ENCODE results near the gene ASS1.

The ASS1 gene

DNA sequence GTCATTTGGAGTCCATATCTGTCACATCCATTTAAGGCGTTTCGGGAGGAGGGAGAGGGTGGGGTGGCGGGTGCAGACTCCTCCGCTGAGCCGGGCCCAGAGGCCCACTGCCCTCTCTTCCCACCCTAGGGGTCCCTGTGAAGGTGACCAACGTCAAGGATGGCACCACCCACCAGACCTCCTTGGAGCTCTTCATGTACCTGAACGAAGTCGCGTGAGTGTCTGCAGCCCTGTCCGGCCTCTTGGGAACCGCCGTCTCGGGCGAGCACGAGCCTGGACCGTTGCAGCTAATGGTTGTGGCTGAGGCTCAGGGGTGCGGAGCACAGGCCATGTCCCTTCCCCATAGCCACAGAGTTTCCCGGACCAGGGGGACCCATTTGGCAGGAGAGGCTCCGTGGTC, 34.8 kb downstream of the ASS1 start:
- TF ChIP-seq, protein P1, sequence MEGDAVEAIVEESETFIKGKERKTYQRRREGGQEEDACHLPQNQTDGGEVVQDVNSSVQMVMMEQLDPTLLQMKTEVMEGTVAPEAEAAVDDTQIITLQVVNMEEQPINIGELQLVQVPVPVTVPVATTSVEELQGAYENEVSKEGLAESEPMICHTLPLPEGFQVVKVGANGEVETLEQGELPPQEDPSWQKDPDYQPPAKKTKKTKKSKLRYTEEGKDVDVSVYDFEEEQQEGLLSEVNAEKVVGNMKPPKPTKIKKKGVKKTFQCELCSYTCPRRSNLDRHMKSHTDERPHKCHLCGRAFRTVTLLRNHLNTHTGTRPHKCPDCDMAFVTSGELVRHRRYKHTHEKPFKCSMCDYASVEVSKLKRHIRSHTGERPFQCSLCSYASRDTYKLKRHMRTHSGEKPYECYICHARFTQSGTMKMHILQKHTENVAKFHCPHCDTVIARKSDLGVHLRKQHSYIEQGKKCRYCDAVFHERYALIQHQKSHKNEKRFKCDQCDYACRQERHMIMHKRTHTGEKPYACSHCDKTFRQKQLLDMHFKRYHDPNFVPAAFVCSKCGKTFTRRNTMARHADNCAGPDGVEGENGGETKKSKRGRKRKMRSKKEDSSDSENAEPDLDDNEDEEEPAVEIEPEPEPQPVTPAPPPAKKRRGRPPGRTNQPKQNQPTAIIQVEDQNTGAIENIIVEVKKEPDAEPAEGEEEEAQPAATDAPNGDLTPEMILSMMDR (IDR thresholded peaks at IDR 0.05): no peak
- Histone ChIP-seq H3K27ac (no peak overlapping the region), H3K9me3 (no peaks in the 10 kb centered on the region), H3K4me3 (ENCODE audit: low read depth in 1 of 2, low read length in 1 of 2) (no peak overlapping the region), H3K36me3 (no peaks in the 10 kb centered on the region), H3K27me3 (peaks cover 52% of the 10 kb centered on the region), H3K4me1 (ENCODE audit: control insufficient read depth in 1 of 2, insufficient read depth in 1 of 2, low read depth in 1 of 2, low read length in 1 of 2) (no peaks in the 10 kb centered on the region)

DNA sequence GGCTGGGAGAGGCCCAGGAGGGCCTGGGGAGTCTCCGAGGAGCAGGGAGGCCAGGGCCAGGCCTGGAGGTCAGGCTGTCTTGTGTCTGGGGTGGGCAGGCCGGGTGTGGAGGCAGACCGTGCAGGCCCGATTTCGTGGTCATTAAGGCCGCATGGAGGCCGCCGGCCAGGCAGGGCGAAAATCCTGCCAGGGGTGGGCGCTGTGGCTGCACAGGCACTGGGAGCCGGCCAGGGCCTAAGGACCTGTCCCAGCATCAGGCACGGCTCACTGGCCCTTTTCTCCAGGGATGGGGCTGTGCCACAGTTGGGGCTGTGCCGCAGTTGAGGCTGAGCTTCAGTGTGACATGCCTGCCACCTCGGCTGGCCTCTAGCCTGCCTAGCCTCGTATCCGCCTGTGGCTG, 35.9 kb downstream of the ASS1 start:
- no peaks in the 10 kb centered on the region for H3K4me1 ChIP-seq (ENCODE audit: control insufficient read depth in 1 of 2, insufficient read depth in 1 of 2, low read depth in 1 of 2, low read length in 1 of 2)
- peaks cover 55% of the 10 kb centered on the region for H3K27me3 ChIP-seq
- H3K9me3 ChIP-seq: no peaks in the 10 kb centered on the region

DNA sequence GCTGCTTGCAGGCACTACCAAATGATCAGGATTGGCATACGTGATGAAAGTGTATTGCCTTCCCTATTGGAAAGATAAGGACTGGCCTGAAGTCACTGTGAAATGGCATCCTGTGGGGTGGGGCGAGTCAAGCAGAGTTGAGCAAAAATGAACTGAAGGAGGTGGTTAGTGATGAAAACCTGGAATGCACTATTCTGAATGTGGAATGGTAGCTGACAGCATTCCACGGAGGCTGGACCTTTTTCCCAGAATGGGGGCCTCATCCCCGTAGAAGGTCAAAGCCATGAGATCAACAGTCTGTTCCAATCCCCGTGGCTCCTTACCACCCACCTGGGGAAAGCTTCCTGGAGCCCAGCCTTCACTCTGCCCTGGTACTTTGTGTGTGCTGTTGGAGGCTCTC, 37.7 kb downstream of the ASS1 start:
- Histone ChIP-seq H3K27ac (no peak overlapping the region), H3K4me3 (ENCODE audit: low read depth in 1 of 2, low read length in 1 of 2) (no peak overlapping the region), H3K9me3 (no peaks in the 10 kb centered on the region), H3K27me3 (peaks cover 58% of the 10 kb centered on the region), H3K4me1 (ENCODE audit: control insufficient read depth in 1 of 2, insufficient read depth in 1 of 2, low read depth in 1 of 2, low read length in 1 of 2) (no peaks in the 10 kb centered on the region), H3K36me3 (no peaks in the 10 kb centered on the region)
- TF ChIP-seq, protein P1 (IDR thresholded peaks at IDR 0.05): no peak

More for the DNA sequence above, 35.9 kb downstream of the ASS1 start:
- H3K4me3 ChIP-seq (ENCODE audit: low read depth in 1 of 2, low read length in 1 of 2): no peak overlapping the region
- TF ChIP-seq, protein P1 (IDR thresholded peaks at IDR 0.05): no peak
- H3K36me3 ChIP-seq: no peaks in the 10 kb centered on the region
- H3K27ac ChIP-seq: no peak overlapping the region

DNA sequence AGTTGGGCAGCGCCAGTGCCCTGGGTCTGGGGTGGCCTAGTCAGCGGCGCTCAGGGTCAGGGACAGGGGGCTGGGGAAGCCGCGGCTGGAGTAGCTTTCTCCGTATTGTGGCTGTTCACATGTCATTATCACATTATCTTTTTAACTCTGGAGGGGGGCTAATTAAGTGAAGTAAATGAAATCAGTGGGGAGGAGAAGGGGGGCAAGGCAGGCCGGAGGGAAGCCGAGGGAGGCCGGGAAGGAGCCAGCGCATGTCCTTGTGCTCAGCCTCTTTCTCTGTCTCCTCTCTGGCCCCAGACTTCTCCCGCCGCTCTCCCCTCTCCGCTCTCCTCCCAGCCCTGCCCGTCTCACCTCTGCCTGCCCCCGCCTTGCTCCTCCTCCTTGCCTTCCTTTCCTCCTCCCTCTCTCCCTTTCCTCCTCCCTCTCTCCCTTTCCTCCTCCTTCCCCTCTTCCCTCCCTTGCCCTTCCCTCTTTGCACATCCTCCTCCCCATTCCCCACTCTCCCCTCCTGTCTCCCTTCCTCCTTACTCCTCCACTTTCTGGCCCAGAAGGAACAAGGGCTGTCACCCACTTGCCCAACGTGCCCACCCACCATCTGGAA, 38.7 kb downstream of the ASS1 start:
- TF ChIP-seq, protein P1 (IDR thresholded peaks at IDR 0.05): no peak
- Histone ChIP-seq H3K9me3 (no peaks in the 10 kb centered on the region), H3K27ac (no peak overlapping the region), H3K4me1 (ENCODE audit: control insufficient read depth in 1 of 2, insufficient read depth in 1 of 2, low read depth in 1 of 2, low read length in 1 of 2) (no peaks in the 10 kb centered on the region), H3K4me3 (ENCODE audit: low read depth in 1 of 2, low read length in 1 of 2) (no peak overlapping the region), H3K27me3 (peaks cover 57% of the 10 kb centered on the region), H3K36me3 (no peaks in the 10 kb centered on the region)

DNA sequence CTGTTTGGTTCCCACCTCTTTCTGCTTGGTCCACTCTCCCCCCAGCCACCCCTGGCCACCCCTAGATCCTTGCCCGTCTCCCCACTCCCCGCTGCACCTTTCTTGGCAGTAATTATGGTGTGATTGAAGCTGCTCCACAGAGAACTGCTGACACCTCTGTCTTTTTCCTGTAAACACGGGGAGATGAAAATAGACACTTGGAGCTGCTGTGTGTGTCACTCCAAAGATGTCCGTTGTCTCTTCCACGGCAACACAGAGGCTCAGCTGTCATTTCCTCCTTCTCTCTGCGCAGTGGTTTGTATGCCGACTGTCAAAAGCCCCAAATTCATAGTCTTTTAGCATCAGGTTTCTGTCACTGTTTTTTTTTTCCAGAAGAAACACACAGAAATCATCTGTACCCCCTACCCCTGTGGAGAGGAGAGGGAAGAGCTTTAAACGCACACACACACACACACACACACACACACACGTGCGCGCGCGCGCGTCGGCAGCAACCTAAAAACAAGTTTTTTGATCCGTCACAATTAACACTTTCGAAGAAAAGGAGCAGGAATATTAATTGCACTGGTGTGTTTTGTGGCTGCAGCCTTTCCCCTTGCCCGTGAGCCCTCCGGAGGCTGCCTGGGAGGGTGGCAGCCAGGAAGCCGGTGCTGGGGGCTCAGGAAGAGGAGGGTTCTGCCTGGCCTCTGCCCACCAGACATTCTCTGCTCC, 39.8 kb downstream of the ASS1 start:
- Histone ChIP-seq H3K4me1 (ENCODE audit: control insufficient read depth in 1 of 2, insufficient read depth in 1 of 2, low read depth in 1 of 2, low read length in 1 of 2) (no peaks in the 10 kb centered on the region), H3K9me3 (no peaks in the 10 kb centered on the region), H3K4me3 (ENCODE audit: low read depth in 1 of 2, low read length in 1 of 2) (no peak overlapping the region), H3K27ac (no peak overlapping the region), H3K36me3 (no peaks in the 10 kb centered on the region), H3K27me3 (peaks cover 57% of the 10 kb centered on the region)
- TF ChIP-seq, protein P1 (IDR thresholded peaks at IDR 0.05): no peak
